GM13976 (cell line): ENCODE results near the gene FMR1.

ENCODE experiments used
- DNase-seq: peaks from one replicate; pipeline ENCODE4 v3.0.0; 2012; ENCODE audit warnings: low spot score
- CTCF ChIP-seq: IDR thresholded peaks from 2 replicates; pipeline ENCODE4 v1.5.1; 2012; ENCODE audit warnings: borderline replicate concordance, mild to moderate bottlenecking; ENCODE audit not compliant: insufficient read depth; ENCODE audit errors: extremely low read depth, missing control alignments, control extremely low read depth
- in situ Hi-C: fragments of 300-500 bp; cut with MboI; formaldehyde crosslinking; loops from one replicate; pipeline ENCODE4 v1.12.0; 2022; ENCODE audit warnings: low sequenced_read_pairs, mixed read lengths, inconsistent platforms; ENCODE audit not compliant: unreplicated experiment

The FMR1 gene

GRCh38 chrX:147891896-147892295 lies 19.8 kb upstream of the FMR1 start:
- no peak for TF ChIP-seq CTCF
- DNase-seq = no peak
- in situ Hi-C loops = no loop called here

GRCh38 chrX:147893741-147894140 lies 18.0 kb upstream of the FMR1 start:
- no peak for TF ChIP-seq CTCF
- DNase-seq = no peak
- in situ Hi-C loops = no loop called here

GRCh38 chrX:147894366-147894963 lies 17.3 kb upstream of the FMR1 start:
- no peak for TF ChIP-seq CTCF
- no peak for DNase-seq
- in situ Hi-C loops = no loop called here

- in situ Hi-C loops = no loop called here
- no peak for TF ChIP-seq CTCF
- no peak for DNase-seq
These were observed 14.6 kb upstream of the FMR1 start for GRCh38 chrX:147897117-147897516.

GRCh38 chrX:147898951-147899350 lies 12.8 kb upstream of the FMR1 start:
- no peak for DNase-seq
- no peak for TF ChIP-seq CTCF

GRCh38 chrX:147899379-147900114 lies 12.2 kb upstream of the FMR1 start:
- in situ Hi-C loops = no loop called here
- no peak for DNase-seq
- TF ChIP-seq CTCF = no peak

More at GRCh38 chrX:147898951-147899350, 12.8 kb upstream of the FMR1 start:
- in situ Hi-C loops = no loop called here
